Measurements from ENCODE around the gene ODF4.

ODF4 gene

DNA sequence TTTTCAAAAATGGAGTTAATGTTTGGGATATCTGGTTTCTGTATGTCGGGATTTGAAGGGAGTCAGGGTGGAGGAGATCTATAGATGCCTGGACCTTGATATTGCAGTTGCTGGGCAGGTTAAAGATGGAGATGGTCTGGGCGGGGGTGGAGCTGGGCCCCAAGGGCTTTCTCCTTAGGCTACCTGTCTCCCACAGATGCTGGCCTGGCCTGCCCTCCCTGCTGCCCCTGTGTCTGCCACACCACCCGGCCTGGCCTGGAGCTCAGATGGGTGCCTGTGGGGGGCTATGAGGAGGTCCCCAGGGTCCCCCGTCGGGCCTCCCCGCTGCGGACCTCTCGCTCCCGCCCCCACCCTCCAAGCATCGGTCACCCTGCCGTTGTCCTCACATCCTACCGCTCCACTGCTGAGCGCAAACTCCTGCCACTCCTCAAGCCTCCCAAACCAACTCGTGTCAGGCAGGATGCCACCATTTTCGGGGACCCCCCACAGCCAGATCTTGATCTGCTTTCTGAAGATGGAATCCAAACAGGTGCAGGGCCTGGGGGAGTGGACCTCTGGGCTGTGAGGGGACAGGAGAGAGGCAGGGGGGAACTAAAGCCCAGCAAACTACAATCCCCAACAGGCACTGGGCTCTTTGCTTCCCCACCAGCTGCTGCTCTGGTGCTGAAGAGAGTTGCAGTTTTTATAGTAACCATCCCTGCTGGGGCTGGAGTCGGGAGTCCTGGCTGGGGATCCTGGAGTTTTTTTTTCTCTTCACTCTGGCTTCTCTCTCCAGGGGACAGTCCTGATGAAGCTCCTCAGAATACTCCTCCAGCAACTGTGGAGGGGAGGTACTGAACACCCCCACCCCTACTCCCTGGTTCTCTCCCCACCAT, 26.7 kb upstream of the ODF4 start:
- H3K9me3 ChIP-seq = no peaks in the 10 kb centered on the region
- H3K4me3 ChIP-seq (ENCODE audit: low read depth in 1 of 2, low read length in 1 of 2) = no peak overlapping the region
- H3K36me3 ChIP-seq = no peaks in the 10 kb centered on the region
- H3K4me1 ChIP-seq (ENCODE audit: control insufficient read depth in 1 of 2, insufficient read depth in 1 of 2, low read depth in 1 of 2, low read length in 1 of 2) = no peaks in the 10 kb centered on the region
- TF ChIP-seq, protein P1, sequence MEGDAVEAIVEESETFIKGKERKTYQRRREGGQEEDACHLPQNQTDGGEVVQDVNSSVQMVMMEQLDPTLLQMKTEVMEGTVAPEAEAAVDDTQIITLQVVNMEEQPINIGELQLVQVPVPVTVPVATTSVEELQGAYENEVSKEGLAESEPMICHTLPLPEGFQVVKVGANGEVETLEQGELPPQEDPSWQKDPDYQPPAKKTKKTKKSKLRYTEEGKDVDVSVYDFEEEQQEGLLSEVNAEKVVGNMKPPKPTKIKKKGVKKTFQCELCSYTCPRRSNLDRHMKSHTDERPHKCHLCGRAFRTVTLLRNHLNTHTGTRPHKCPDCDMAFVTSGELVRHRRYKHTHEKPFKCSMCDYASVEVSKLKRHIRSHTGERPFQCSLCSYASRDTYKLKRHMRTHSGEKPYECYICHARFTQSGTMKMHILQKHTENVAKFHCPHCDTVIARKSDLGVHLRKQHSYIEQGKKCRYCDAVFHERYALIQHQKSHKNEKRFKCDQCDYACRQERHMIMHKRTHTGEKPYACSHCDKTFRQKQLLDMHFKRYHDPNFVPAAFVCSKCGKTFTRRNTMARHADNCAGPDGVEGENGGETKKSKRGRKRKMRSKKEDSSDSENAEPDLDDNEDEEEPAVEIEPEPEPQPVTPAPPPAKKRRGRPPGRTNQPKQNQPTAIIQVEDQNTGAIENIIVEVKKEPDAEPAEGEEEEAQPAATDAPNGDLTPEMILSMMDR (IDR thresholded peaks at IDR 0.05) = no peak
- H3K27ac ChIP-seq = no peak overlapping the region
- H3K27me3 ChIP-seq = peaks cover 61% of the 10 kb centered on the region

DNA sequence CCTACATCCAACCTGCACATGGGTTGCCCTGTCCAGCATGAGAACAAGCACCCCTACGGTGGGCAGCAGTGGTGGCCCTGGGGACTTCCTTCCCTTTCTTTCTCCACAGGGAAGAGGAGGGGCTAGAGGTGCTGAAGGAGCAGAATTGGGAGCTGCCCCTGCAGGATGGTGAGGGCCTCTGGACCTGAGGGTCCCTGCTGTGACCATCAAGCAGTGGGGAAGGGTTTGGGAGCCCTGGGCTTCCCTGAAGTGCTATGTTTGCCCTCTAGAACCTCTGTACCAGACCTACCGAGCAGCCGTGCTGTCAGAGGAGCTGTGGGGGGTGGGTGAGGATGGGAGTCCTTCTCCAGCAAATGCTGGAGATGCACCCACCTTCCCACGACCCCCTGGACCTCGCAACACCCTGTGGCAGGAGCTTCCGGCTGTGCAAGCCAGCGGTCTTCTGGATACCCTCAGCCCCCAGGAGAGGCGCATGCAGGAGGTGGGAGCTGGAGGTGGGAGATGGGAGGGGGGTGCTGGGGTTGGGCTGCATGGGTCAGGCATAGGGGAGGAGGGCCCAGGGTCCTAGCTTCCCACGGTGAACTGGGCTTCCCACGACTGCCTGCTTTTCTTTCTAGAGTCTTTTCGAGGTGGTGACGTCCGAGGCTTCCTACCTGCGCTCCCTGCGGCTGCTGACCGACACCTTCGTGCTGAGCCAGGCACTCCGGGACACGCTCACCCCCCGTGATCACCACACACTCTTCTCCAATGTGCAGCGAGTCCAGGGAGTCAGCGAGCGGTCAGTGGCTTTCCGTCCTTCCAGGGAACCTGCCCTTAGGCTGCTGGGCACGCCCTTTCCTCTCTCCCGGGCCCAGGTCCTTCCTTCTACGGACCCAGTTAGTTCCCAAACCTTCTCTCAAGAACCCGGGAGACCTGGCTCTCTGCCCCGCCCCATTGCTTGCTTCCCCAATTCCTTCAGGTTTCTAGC, 24.6 kb upstream of the ODF4 start:
- H3K27me3 ChIP-seq = peaks cover 56% of the 10 kb centered on the region
- no peak overlapping the region for H3K4me3 ChIP-seq (ENCODE audit: low read depth in 1 of 2, low read length in 1 of 2)
- H3K27ac ChIP-seq = no peak overlapping the region
- H3K36me3 ChIP-seq = no peaks in the 10 kb centered on the region
- H3K9me3 ChIP-seq = no peaks in the 10 kb centered on the region
- no peaks in the 10 kb centered on the region for H3K4me1 ChIP-seq (ENCODE audit: control insufficient read depth in 1 of 2, insufficient read depth in 1 of 2, low read depth in 1 of 2, low read length in 1 of 2)
- TF ChIP-seq, protein P1 (IDR thresholded peaks at IDR 0.05) = no peak

DNA sequence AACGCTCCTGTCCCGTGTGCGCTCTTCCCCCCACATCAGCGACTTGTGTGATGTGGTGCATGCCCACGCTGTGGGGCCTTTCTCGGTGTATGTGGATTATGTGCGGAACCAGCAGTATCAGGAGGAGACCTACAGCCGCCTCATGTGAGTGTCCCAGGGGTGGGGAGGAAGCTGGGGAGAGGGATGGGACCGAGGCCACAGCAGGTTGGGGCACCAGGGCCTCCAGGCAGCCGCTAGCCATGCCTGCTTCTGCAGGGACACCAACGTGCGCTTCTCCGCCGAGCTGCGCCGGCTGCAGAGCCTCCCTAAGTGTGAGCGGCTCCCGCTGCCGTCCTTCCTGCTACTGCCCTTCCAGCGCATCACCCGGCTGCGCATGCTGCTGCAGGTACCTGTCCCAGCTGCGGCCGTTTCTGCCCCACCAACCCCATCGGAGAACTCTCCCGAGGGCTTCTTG, 23.8 kb upstream of the ODF4 start:
- Histone ChIP-seq H3K4me3 (ENCODE audit: low read depth in 1 of 2, low read length in 1 of 2) (no peak overlapping the region), H3K9me3 (no peaks in the 10 kb centered on the region), H3K36me3 (no peaks in the 10 kb centered on the region), H3K27ac (no peak overlapping the region), H3K4me1 (ENCODE audit: control insufficient read depth in 1 of 2, insufficient read depth in 1 of 2, low read depth in 1 of 2, low read length in 1 of 2) (no peaks in the 10 kb centered on the region), H3K27me3 (peaks cover 49% of the 10 kb centered on the region)
- TF ChIP-seq, protein P1 (IDR thresholded peaks at IDR 0.05) = no peak

DNA sequence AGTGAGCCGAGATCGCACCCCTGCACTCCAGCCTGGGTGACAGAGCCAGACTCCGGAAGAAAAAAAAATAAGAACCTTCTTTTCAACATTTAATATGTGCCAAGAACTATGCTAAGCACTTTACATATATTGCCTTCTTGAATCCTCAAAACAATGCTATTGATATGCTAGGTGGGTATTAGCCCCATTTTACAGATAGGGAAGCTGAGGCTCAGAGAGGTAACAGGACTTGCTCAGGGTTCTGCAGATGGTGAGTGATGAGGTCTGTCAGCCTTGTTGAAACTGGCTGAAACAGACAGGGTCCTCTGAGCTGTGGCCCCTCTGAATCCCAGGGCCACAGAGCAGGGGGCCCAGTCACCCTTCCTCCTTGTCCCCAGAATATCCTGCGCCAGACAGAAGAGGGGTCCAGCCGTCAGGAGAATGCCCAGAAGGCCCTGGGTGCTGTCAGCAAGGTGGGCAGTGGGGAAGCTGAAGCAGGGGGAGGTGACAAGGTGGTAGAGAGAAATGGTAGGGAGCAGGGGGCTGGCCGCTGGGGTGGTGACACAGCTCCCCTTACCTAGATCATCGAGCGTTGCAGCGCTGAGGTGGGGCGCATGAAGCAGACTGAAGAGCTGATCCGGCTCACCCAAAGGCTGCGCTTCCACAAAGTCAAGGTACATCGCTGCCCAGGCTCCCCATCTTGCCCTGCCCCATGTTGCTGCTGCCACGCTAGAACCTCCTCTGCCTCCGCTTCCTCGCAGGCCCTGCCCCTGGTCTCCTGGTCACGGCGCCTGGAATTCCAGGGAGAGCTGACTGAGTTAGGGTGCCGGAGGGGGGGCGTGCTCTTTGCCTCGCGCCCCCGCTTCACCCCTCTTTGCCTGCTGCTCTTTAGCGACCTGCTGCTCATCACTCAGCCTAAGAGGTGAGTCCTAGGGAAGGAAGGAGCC, 21.4 kb upstream of the ODF4 start:
- no peak overlapping the region for H3K4me3 ChIP-seq (ENCODE audit: low read depth in 1 of 2, low read length in 1 of 2)
- TF ChIP-seq, protein P1 (IDR thresholded peaks at IDR 0.05) = no peak
- H3K9me3 ChIP-seq = no peaks in the 10 kb centered on the region
- no peak overlapping the region for H3K27ac ChIP-seq
- peaks cover 34% of the 10 kb centered on the region for H3K27me3 ChIP-seq
- no peaks in the 10 kb centered on the region for H3K4me1 ChIP-seq (ENCODE audit: control insufficient read depth in 1 of 2, insufficient read depth in 1 of 2, low read depth in 1 of 2, low read length in 1 of 2)
- H3K36me3 ChIP-seq = no peaks in the 10 kb centered on the region

DNA sequence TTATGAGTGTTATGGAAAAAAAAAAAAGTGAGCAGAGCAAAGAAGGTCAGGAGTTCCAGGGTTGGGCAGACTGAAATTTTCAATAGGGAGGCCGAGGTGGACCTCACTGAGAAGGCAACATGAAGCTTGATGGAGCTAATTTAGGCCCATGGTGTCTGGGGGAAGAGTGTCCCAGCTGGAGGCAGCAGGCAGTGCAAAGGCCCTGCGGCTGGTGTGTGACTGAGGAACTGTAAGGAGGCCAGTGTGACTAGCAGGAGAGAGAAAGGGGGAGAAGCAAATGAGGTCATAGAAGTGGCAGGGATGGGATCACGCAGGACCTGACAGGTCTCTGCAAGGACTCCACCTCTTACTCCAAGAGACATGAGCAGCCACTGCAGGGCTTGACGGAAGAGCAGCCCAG, 19.4 kb upstream of the ODF4 start:
- TF ChIP-seq, protein P1 (IDR thresholded peaks at IDR 0.05) = no peak
- Histone ChIP-seq H3K4me3 (ENCODE audit: low read depth in 1 of 2, low read length in 1 of 2) (no peak overlapping the region), H3K27me3 (peaks cover 34% of the 10 kb centered on the region), H3K27ac (no peak overlapping the region), H3K9me3 (no peaks in the 10 kb centered on the region), H3K36me3 (no peaks in the 10 kb centered on the region), H3K4me1 (ENCODE audit: control insufficient read depth in 1 of 2, insufficient read depth in 1 of 2, low read depth in 1 of 2, low read length in 1 of 2) (no peaks in the 10 kb centered on the region)
